OCI-LY3 (cell line): ENCODE data around the gene AK9.

Experiments used
- EZH2phosphoT487 ChIP-seq: fragments of 200-600 bp; shearing (Covaris generic); IDR thresholded peaks from 2 replicates; pipeline ENCODE4 v1.6.1; 2018; ENCODE audit warnings: antibody characterized with exemption, mixed run types, low read depth
- TF ChIP-seq, protein P1 (sequence below): fragments of 200-600, 300-600 bp; sonication (generic); IDR thresholded peaks from 2 replicates; pipeline ENCODE4 v1.5.1; 2014; ENCODE audit warnings: antibody characterized with exemption, low read length, low read depth

DNA sequence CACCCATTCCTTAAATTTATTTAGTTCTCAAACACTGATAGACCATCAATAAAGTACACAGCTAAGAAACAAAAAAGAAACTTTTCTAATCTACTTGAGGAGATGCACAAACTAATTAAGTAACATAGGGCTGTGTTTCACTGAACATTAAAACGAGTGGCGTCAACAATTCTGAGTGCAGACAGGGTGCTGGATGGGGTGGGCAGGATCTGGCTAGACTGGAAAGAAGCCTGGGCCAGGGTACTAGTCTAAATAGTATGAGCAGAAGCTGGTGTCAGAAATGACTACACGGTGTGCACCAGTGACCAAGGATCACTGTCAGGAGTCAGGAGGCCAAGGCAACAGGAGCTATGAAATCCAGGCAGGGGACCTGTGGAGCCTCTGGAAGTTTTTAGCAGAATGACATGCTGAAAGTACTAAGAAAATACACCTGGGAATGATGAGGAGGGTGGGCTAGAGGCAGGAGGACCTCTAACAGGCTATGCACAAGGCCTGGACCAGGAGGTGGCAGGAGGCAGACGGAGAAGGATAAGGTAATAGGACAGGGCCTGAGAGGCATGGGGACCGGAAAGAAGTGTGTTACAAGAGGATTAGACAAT, 221.3 kb downstream of the AK9 start:
- TF ChIP-seq, protein P1, sequence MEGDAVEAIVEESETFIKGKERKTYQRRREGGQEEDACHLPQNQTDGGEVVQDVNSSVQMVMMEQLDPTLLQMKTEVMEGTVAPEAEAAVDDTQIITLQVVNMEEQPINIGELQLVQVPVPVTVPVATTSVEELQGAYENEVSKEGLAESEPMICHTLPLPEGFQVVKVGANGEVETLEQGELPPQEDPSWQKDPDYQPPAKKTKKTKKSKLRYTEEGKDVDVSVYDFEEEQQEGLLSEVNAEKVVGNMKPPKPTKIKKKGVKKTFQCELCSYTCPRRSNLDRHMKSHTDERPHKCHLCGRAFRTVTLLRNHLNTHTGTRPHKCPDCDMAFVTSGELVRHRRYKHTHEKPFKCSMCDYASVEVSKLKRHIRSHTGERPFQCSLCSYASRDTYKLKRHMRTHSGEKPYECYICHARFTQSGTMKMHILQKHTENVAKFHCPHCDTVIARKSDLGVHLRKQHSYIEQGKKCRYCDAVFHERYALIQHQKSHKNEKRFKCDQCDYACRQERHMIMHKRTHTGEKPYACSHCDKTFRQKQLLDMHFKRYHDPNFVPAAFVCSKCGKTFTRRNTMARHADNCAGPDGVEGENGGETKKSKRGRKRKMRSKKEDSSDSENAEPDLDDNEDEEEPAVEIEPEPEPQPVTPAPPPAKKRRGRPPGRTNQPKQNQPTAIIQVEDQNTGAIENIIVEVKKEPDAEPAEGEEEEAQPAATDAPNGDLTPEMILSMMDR, result no peak
- TF ChIP-seq EZH2phosphoT487, result no peak
